ENCODE data around the gene CSNK2A3. TPM values are rescaled to one million over a fixed set of nuclear protein-coding genes. Genes with fewer than 3 reads are reported as not detected.

The CSNK2A3 gene
- total RNA-seq, 2 experiments from 2014 or later, result 0.27 to 0.28 TPM

- ChIA-PET POLR2A (no interaction called here), CTCF (no interaction called here)
- no peaks in the 10 kb centered on the region for H3K4me1 ChIP-seq (ENCODE audit: insufficient read depth, low read length)
- no peaks in the 10 kb centered on the region for H3K4me1 Mint-ChIP-seq (ENCODE audit: low read depth)
- no peaks in the 10 kb centered on the region for H3K36me3 Mint-ChIP-seq (ENCODE audit: low read depth)
- H3K9me3 Mint-ChIP-seq, result no peaks in the 10 kb centered on the region
- H3K27me3 Mint-ChIP-seq, result no peaks in the 10 kb centered on the region
- no peak for TF ChIP-seq CTCF (IDR thresholded peaks at IDR 0.05)
- DNase-seq (no peak), ATAC-seq (ENCODE audit: poor library complexity) (no peak)
- H3K4me3 ChIP-seq (ENCODE audit: low read length), result no peak overlapping the region
- H3K27me3 ChIP-seq (ENCODE audit: control insufficient read depth in 1 of 2, insufficient read depth in 2 of 2, low read length in 2 of 2), result peaks cover 0 to 2% of the 10 kb centered on the region in 2 experiments
- H3K27ac ChIP-seq (ENCODE audit: low read depth in 1 of 2, low read length in 2 of 2), result no peak overlapping the region
- H3K9me3 ChIP-seq (ENCODE audit: control insufficient read depth in 1 of 2, insufficient read depth in 1 of 2, low read length in 2 of 2), result no peaks in the 10 kb centered on the region
- intact Hi-C loops (cut with DNase I, micrococcal nuclease), result no loop called here
- H3K36me3 ChIP-seq (ENCODE audit: insufficient read depth, low read length), result no peaks in the 10 kb centered on the region
- no peak overlapping the region for H3K27ac Mint-ChIP-seq
- H3K4me3 Mint-ChIP-seq, result no peak overlapping the region
These were observed 30.9 kb upstream of the CSNK2A3 start for GRCh38 chr11:11383995-11384394.

GRCh38 chr11:11382858-11383532 lies 29.9 kb upstream of the CSNK2A3 start:
- no peak overlapping the region for H3K4me3 ChIP-seq (ENCODE audit: low read length)
- H3K27ac Mint-ChIP-seq, result no peak overlapping the region
- H3K36me3 Mint-ChIP-seq (ENCODE audit: low read depth), result no peaks in the 10 kb centered on the region
- no peaks in the 10 kb centered on the region for H3K9me3 ChIP-seq (ENCODE audit: control insufficient read depth in 1 of 2, insufficient read depth in 1 of 2, low read length in 2 of 2)
- no peak overlapping the region for H3K27ac ChIP-seq (ENCODE audit: low read depth in 1 of 2, low read length in 2 of 2)
- intact Hi-C loops (cut with DNase I, micrococcal nuclease), result no loop called here
- DNase-seq, result no peak
- ChIA-PET CTCF (no interaction called here), POLR2A (no interaction called here)
- peaks cover 0 to 4% of the 10 kb centered on the region in 2 experiments for H3K27me3 ChIP-seq (ENCODE audit: control insufficient read depth in 1 of 2, insufficient read depth in 2 of 2, low read length in 2 of 2)
- no peak for ATAC-seq (ENCODE audit: poor library complexity)
- TF ChIP-seq CTCF (IDR thresholded peaks at IDR 0.05), result no peak
- no peaks in the 10 kb centered on the region for H3K4me1 ChIP-seq (ENCODE audit: insufficient read depth, low read length)
- H3K4me1 Mint-ChIP-seq (ENCODE audit: low read depth), result no peaks in the 10 kb centered on the region
- no peaks in the 10 kb centered on the region for H3K9me3 Mint-ChIP-seq
- no peaks in the 10 kb centered on the region for H3K27me3 Mint-ChIP-seq
- no peaks in the 10 kb centered on the region for H3K36me3 ChIP-seq (ENCODE audit: insufficient read depth, low read length)
- no peak overlapping the region for H3K4me3 Mint-ChIP-seq

DNA sequence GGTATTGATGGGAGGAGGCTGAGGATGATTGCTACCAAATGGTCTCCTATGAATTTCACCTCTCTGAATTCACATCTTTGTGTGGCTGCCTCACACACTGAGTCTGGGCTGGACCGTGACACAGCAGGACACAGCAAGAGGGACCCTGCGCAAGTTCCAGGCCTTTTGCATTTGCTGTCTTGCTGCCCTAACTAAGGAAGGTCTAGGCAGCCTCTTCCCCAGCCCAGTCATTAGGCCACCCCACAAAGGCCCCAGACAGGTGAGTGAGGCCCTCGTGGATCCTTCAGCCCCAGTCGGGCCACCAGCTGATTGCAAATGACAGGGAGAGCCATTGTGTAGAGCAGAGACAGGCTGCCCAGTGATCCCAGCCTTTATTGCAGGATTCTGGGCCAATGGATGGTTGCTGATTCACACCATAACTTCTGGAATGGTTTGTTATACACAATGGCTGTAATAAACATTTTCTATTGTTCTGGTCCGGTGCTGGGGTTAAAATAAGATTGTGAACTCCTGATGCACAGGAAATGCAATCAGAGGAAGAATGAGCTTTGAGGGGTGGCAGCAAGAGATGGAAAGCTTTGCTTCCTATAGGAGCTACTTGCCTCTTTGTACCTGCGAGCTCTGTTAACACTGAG lies 28.5 kb upstream of the CSNK2A3 start:
- Mint-ChIP-seq H3K27ac (no peak overlapping the region), H3K4me1 (ENCODE audit: low read depth) (no peaks in the 10 kb centered on the region), H3K4me3 (no peak overlapping the region), H3K9me3 (no peaks in the 10 kb centered on the region), H3K27me3 (no peaks in the 10 kb centered on the region), H3K36me3 (ENCODE audit: low read depth) (no peaks in the 10 kb centered on the region)
- H3K9me3 ChIP-seq (ENCODE audit: control insufficient read depth in 1 of 2, insufficient read depth in 1 of 2, low read length in 2 of 2), result no peaks in the 10 kb centered on the region
- DNase-seq (no peak), ATAC-seq (ENCODE audit: poor library complexity) (no peak)
- H3K36me3 ChIP-seq (ENCODE audit: insufficient read depth, low read length), result no peaks in the 10 kb centered on the region
- ChIA-PET CTCF (no interaction called here), POLR2A (no interaction called here)
- peaks cover 0 to 4% of the 10 kb centered on the region in 2 experiments for H3K27me3 ChIP-seq (ENCODE audit: control insufficient read depth in 1 of 2, insufficient read depth in 2 of 2, low read length in 2 of 2)
- H3K4me1 ChIP-seq (ENCODE audit: insufficient read depth, low read length), result no peaks in the 10 kb centered on the region
- H3K27ac ChIP-seq (ENCODE audit: low read depth in 1 of 2, low read length in 2 of 2), result no peak overlapping the region
- intact Hi-C loops (cut with DNase I, micrococcal nuclease), result no loop called here
- no peak overlapping the region for H3K4me3 ChIP-seq (ENCODE audit: low read length)
- no peak for TF ChIP-seq CTCF (IDR thresholded peaks at IDR 0.05)

Measured in CD4-positive, alpha-beta T cell (primary cell).